SJCRH30 (cell line): ENCODE measurements around the gene NCDN. TPM values are rescaled to one million over a fixed set of nuclear protein-coding genes. Genes with fewer than 3 reads are reported as not detected.

Experiments
- DNase-seq, 2 experiments: peaks; one replicate each; pipeline ENCODE4 v3.0.0-alpha.2; 2015 to 2020
- H3K27ac ChIP-seq: fragments of 250-450 bp; sonication (Bioruptor Pico); 2 replicates; pipeline ENCODE4 v1.5.1; 2020; ENCODE audit warnings: mild to moderate bottlenecking, moderate library complexity
- H3K27me3 ChIP-seq: fragments of 250-450 bp; sonication (Bioruptor Pico); 2 replicates; pipeline ENCODE4 v1.5.1; 2020; ENCODE audit warnings: mild to moderate bottlenecking, moderate library complexity
- H3K36me3 ChIP-seq: fragments of 250-450 bp; sonication (Bioruptor Pico); 2 replicates; pipeline ENCODE4 v1.5.1; 2020; ENCODE audit warnings: mild to moderate bottlenecking, moderate library complexity
- H3K4me1 ChIP-seq: fragments of 250-450 bp; sonication (Bioruptor Pico); 2 replicates; pipeline ENCODE4 v1.5.1; 2020; ENCODE audit warnings: mild to moderate bottlenecking, moderate library complexity
- H3K4me3 ChIP-seq: fragments of 250-450 bp; sonication (Bioruptor Pico); 2 replicates; pipeline ENCODE4 v1.5.1; 2020; ENCODE audit warnings: mild to moderate bottlenecking, moderate library complexity
- H3K9me3 ChIP-seq: fragments of 250-450 bp; sonication (Bioruptor Pico); replicated peaks from 2 replicates; pipeline ENCODE4 v1.5.1; 2020; ENCODE audit warnings: mild to moderate bottlenecking, moderate library complexity
- total RNA-seq: library from RNA; depleted of rRNA; stranded (reverse); fragments of >200 nt; shearing (Covaris generic); gene quantifications from 2 replicates; pipeline ENCODE4 v1.2.3, GENCODE V29; 2014; rRNA removed

NCDN gene
- total RNA-seq = 21.2 and 21.7 TPM in 2 replicates

- peak; percentile 99 for DNase-seq
- H3K27ac ChIP-seq = peak within 1 kb of the TSS; percentile 91
- H3K36me3 ChIP-seq = no peaks in the 10 kb centered on the region
- H3K4me3 ChIP-seq = peak within 1 kb of the TSS; percentile 89
- peaks cover 15% of the 10 kb centered on the region for H3K4me1 ChIP-seq
- no peaks in the 10 kb centered on the region for H3K27me3 ChIP-seq
- no peaks in the 10 kb centered on the region for H3K9me3 ChIP-seq
Measured at GRCh38 chr1:35557611-35558373, at the start of gene NCDN. Gene NCDN (plus strand): TSS chr1:35557799. CDS start chr1:35558191, 392 bp downstream.

- Histone ChIP-seq H3K4me3 (no peak overlapping the region), H3K27ac (no peak overlapping the region), H3K9me3 (no peaks in the 10 kb centered on the region), H3K36me3 (peaks cover 13% of the 10 kb centered on the region; the same call in 1 of the 2 replicates), H3K4me1 (peaks cover 11% of the 10 kb centered on the region; the same call in 1 of the 2 replicates), H3K27me3 (no peaks in the 10 kb centered on the region)
- no peak for DNase-seq
Measured at GRCh38 chr1:35507947-35508346, 49.7 kb upstream of the NCDN start.

GRCh38 chr1:35509558-35509957 lies 48.0 kb upstream of the NCDN start:
- Histone ChIP-seq H3K36me3 (peaks cover 13% of the 10 kb centered on the region; the same call in 1 of the 2 replicates), H3K27ac (no peak overlapping the region), H3K4me1 (peaks cover 11% of the 10 kb centered on the region; the same call in 1 of the 2 replicates), H3K27me3 (no peaks in the 10 kb centered on the region), H3K9me3 (no peaks in the 10 kb centered on the region), H3K4me3 (no peak overlapping the region)
- no peak for DNase-seq

GRCh38 chr1:35511305-35511704 lies 46.3 kb upstream of the NCDN start:
- no peaks in the 10 kb centered on the region for H3K27me3 ChIP-seq
- H3K4me1 ChIP-seq = peaks cover 5% of the 10 kb centered on the region; the same call in 1 of the 2 replicates
- DNase-seq = no peak
- peaks cover 3% of the 10 kb centered on the region; the same call in 1 of the 2 replicates for H3K36me3 ChIP-seq
- H3K4me3 ChIP-seq = no peak overlapping the region
- no peaks in the 10 kb centered on the region for H3K9me3 ChIP-seq
- no peak overlapping the region for H3K27ac ChIP-seq

- H3K4me1 ChIP-seq = no peaks in the 10 kb centered on the region
- peaks cover 8% of the 10 kb centered on the region; the same call in 1 of the 2 replicates for H3K9me3 ChIP-seq
- DNase-seq = no peak
- H3K36me3 ChIP-seq = no peaks in the 10 kb centered on the region
- H3K27ac ChIP-seq = no peak overlapping the region
- no peak overlapping the region for H3K4me3 ChIP-seq
- no peaks in the 10 kb centered on the region for H3K27me3 ChIP-seq
Measured at GRCh38 chr1:35518183-35518582, 39.4 kb upstream of the NCDN start.

- Histone ChIP-seq H3K36me3 (no peaks in the 10 kb centered on the region), H3K4me3 (no peak overlapping the region), H3K9me3 (peaks cover 8% of the 10 kb centered on the region; the same call in 1 of the 2 replicates), H3K4me1 (no peaks in the 10 kb centered on the region), H3K27ac (no peak overlapping the region), H3K27me3 (no peaks in the 10 kb centered on the region)
- DNase-seq = no peak
Measured at GRCh38 chr1:35519432-35519831, 38.2 kb upstream of the NCDN start.

GRCh38 chr1:35524106-35524505 lies 33.5 kb upstream of the NCDN start:
- H3K9me3 ChIP-seq = peaks cover 3% of the 10 kb centered on the region
- no peaks in the 10 kb centered on the region for H3K36me3 ChIP-seq
- H3K27me3 ChIP-seq = no peaks in the 10 kb centered on the region
- H3K27ac ChIP-seq = no peak overlapping the region
- no peaks in the 10 kb centered on the region for H3K4me1 ChIP-seq
- no peak for DNase-seq
- H3K4me3 ChIP-seq = no peak overlapping the region

GRCh38 chr1:35530168-35530567 lies 27.4 kb upstream of the NCDN start:
- Histone ChIP-seq H3K4me3 (no peak overlapping the region), H3K9me3 (peaks cover 3% of the 10 kb centered on the region), H3K27me3 (no peaks in the 10 kb centered on the region), H3K27ac (no peak overlapping the region), H3K36me3 (peaks cover 19% of the 10 kb centered on the region), H3K4me1 (no peaks in the 10 kb centered on the region)
- no peak for DNase-seq

- H3K9me3 ChIP-seq = no peaks in the 10 kb centered on the region; the same call in 1 of the 2 replicates
- DNase-seq = no peak
- H3K27ac ChIP-seq = no peak overlapping the region
Measured at GRCh38 chr1:35530946-35531345, 26.7 kb upstream of the NCDN start.

GRCh38 chr1:35531368-35531767 lies 26.2 kb upstream of the NCDN start:
- DNase-seq = no peak
- Histone ChIP-seq H3K9me3 (no peaks in the 10 kb centered on the region; the same call in 1 of the 2 replicates), H3K27me3 (no peaks in the 10 kb centered on the region), H3K27ac (no peak overlapping the region), H3K36me3 (peaks cover 21% of the 10 kb centered on the region), H3K4me3 (no peak overlapping the region), H3K4me1 (no peaks in the 10 kb centered on the region)

More at GRCh38 chr1:35530946-35531345, 26.7 kb upstream of the NCDN start:
- Histone ChIP-seq H3K4me1 (no peaks in the 10 kb centered on the region), H3K4me3 (no peak overlapping the region), H3K27me3 (no peaks in the 10 kb centered on the region), H3K36me3 (peaks cover 19% of the 10 kb centered on the region)

GRCh38 chr1:35532497-35533223 lies 24.9 kb upstream of the NCDN start:
- H3K9me3 ChIP-seq = no peaks in the 10 kb centered on the region
- no peak for DNase-seq
- peaks cover 22% of the 10 kb centered on the region for H3K36me3 ChIP-seq
- no peak overlapping the region for H3K4me3 ChIP-seq
- H3K4me1 ChIP-seq = no peaks in the 10 kb centered on the region
- H3K27ac ChIP-seq = no peak overlapping the region
- no peaks in the 10 kb centered on the region for H3K27me3 ChIP-seq

- H3K27me3 ChIP-seq = no peaks in the 10 kb centered on the region
- peaks cover 22% of the 10 kb centered on the region for H3K36me3 ChIP-seq
- H3K9me3 ChIP-seq = no peaks in the 10 kb centered on the region
- no peak for DNase-seq
- no peak overlapping the region for H3K27ac ChIP-seq
- 0 out of 2 replicates have a peak, but pooled peaks cover 4% of the 10 kb centered on the region for H3K4me1 ChIP-seq
- H3K4me3 ChIP-seq = no peak overlapping the region
Measured at GRCh38 chr1:35533586-35533985, 24.0 kb upstream of the NCDN start.

- H3K4me1 ChIP-seq = peaks cover 13% of the 10 kb centered on the region; the same call in 1 of the 2 replicates
- no peaks in the 10 kb centered on the region for H3K27me3 ChIP-seq
- H3K9me3 ChIP-seq = no peaks in the 10 kb centered on the region
- no peak overlapping the region for H3K4me3 ChIP-seq
- H3K36me3 ChIP-seq = peaks cover 21% of the 10 kb centered on the region
- no peak for DNase-seq
- H3K27ac ChIP-seq = no peak overlapping the region
Measured at GRCh38 chr1:35535243-35535642, 22.4 kb upstream of the NCDN start.

GRCh38 chr1:35536556-35537162 lies 20.9 kb upstream of the NCDN start:
- no peak overlapping the region for H3K27ac ChIP-seq
- no peak for DNase-seq
- no peaks in the 10 kb centered on the region for H3K27me3 ChIP-seq
- H3K9me3 ChIP-seq = no peaks in the 10 kb centered on the region
- H3K4me3 ChIP-seq = no peak overlapping the region
- peaks cover 7% of the 10 kb centered on the region for H3K36me3 ChIP-seq
- H3K4me1 ChIP-seq = peaks cover 15% of the 10 kb centered on the region; the same call in 1 of the 2 replicates

GRCh38 chr1:35537806-35538205 lies 19.8 kb upstream of the NCDN start:
- peaks cover 6% of the 10 kb centered on the region; the same call in 1 of the 2 replicates for H3K36me3 ChIP-seq
- no peaks in the 10 kb centered on the region for H3K27me3 ChIP-seq
- DNase-seq = no peak
- H3K4me3 ChIP-seq = no peak overlapping the region
- no peak overlapping the region for H3K27ac ChIP-seq
- H3K9me3 ChIP-seq = no peaks in the 10 kb centered on the region
- peaks cover 15% of the 10 kb centered on the region; the same call in 1 of the 2 replicates for H3K4me1 ChIP-seq
